Stimulated activated CD8-positive, alpha-beta memory T cell treated with anti-CD3 and anti-CD28 coated beads, Interleukin-4, amount 100 ng/mL, for 1 hour (primary cell): Measurements from ENCODE around the gene RPP21.
A peak's percentile ranks its signal among the peaks of the same experiment; 100 is the strongest.

ENCODE experiments used
- DNase-seq, 2 donors: peaks; one replicate each; pipeline ENCODE4 v3.0.0-alpha.2; 2020; ENCODE audit warnings: low read depth in 2 of 2, low spot score in 1 of 2

RPP21 gene

GRCh38 chr6:30344868-30345671 is at the start of gene RPP21:
TSS of gene RPP21 (plus strand) at chr6:30345156. CDS start at chr6:30345172, 16 bp downstream.
- DNase-seq, result peak; percentile 64 to 76

GRCh38 chr6:30295837-30296236 is 49.1 kb upstream of the RPP21 start:
- DNase-seq, result no peak

GRCh38 chr6:30304002-30304401 is 41.0 kb upstream of the RPP21 start:
- DNase-seq, result no peak

GRCh38 chr6:30311101-30311500 is 33.9 kb upstream of the RPP21 start:
- no peak for DNase-seq

GRCh38 chr6:30311671-30312070 is 33.3 kb upstream of the RPP21 start:
- no peak for DNase-seq

- DNase-seq, result no peak
Measured at GRCh38 chr6:30312266-30312665, 32.7 kb upstream of the RPP21 start.

GRCh38 chr6:30312676-30313321 is 32.2 kb upstream of the RPP21 start:
- DNase-seq, result no peak

- DNase-seq, result no peak
Measured at GRCh38 chr6:30315156-30315555, 29.8 kb upstream of the RPP21 start.

- DNase-seq, result no peak
Measured at GRCh38 chr6:30317913-30318589, 26.9 kb upstream of the RPP21 start.

GRCh38 chr6:30319146-30319835 is 25.7 kb upstream of the RPP21 start:
- DNase-seq, result no peak

GRCh38 chr6:30321692-30322388 is 23.1 kb upstream of the RPP21 start:
- no peak for DNase-seq

- no peak for DNase-seq
Measured at GRCh38 chr6:30322527-30323501, 22.1 kb upstream of the RPP21 start.

GRCh38 chr6:30323806-30324205 is 21.1 kb upstream of the RPP21 start:
- no peak for DNase-seq

- DNase-seq, result peak in 1 of 2 donors; percentile 59
Measured at GRCh38 chr6:30325150-30325872, 19.6 kb upstream of the RPP21 start.

- DNase-seq, result peak; percentile 47 to 55
Measured at GRCh38 chr6:30325873-30326525, 19.0 kb upstream of the RPP21 start.

- peak; percentile 71 to 72 for DNase-seq
Measured at GRCh38 chr6:30326526-30327231, 18.3 kb upstream of the RPP21 start, which contains the start of gene TRIM39. TSS of gene TRIM39 (plus strand) at chr6:30326927. CDS start at chr6:30329318, 2,391 bp downstream.

- DNase-seq, result no peak
Measured at GRCh38 chr6:30327232-30327746, 17.7 kb upstream of the RPP21 start.
